GM21737 (cell line): ENCODE data around the gene SCAMP2.
"Not testable (repeated sequence)": the region's sequence is repeated elsewhere in the genome, so short reads cannot be mapped to it uniquely, and the experiment has no call there.

Experiments used
- ATAC-seq: cut with Tn5 transposase; IDR thresholded peaks from one replicate; pipeline ENCODE4 v1.9.1; 2021; ENCODE audit warnings: mild to moderate bottlenecking, moderate library complexity; ENCODE audit not compliant: unreplicated experiment

Gene SCAMP2

DNA sequence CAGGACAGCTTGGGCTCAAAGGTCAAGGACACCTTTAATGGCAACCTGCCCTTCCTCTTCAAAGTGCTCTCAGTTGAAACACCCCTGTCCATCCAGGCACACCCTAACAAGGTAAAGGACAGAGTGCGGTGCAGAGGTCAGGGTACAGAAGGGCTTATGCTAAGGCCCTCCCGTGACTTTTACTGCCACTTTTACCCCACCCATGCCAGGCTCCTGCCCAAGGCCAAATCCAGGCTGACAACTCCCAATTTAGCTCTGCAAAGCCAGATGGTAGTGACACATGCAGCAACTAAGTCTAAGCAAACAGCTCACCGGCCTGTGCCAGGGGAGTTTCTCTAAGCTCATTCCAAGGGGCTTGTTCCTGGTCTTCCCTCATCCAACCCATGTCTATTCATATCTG lies 18.3 kb upstream of the SCAMP2 start:
- ATAC-seq = no peak

DNA sequence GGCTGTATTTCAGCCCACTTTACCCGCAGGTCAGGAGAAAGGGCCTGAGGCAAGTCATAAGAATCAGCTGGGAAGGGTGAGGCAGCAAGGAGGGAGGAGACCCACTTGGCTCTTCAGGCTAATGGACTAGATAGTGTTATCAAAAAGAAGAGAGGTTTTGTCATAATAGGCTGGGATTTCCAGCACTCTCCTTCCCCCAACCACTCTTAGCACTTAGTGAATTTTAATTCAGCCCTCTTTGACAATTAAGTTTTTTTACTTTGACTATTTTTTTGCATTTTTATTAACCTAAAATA lies 17.4 kb upstream of the SCAMP2 start:
- no peak for ATAC-seq

DNA sequence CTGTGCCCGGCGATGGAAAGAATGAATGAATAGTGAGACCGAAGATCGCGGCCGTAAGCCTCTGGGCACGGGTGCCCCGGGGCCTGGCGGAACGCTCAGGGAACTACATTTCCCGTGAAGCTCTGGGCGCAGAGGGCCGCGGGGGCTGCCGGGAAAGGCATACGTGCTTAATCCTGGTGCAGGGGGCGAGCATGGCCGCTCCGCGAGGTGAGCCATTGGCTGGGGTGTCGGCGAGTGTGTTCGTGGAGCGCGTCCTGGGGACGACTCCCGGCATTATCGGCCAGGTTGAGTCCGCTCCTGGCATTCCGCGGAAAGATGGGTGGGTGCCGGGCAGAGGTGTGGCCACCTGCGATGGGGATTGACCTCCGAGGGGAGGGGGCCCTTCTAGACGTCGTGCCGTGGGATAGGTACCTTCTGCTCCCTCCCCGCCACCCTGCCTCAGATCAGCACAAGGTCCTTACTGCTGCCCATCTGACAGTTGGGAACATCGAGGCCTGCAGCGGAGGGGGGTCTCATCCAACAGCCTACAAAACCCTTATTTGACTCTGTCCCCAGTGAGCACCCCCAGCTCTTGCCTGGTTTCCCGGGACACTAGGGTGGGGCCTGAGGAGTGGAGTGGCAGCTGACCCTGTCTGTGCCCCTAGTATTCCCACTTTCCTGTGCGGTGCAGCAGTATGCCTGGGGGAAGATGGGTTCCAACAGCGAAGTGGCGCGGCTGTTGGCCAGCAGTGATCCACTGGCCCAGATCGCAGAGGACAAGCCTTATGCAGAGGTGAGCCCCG lies 16.9 kb upstream of the SCAMP2 start, which contains the start of gene MPI:
TSS of gene MPI (plus strand) at position 160 of the 782 bp plus-strand sequence. CDS start at position 192, 32 bp downstream.
- peak; percentile 88 for ATAC-seq

DNA sequence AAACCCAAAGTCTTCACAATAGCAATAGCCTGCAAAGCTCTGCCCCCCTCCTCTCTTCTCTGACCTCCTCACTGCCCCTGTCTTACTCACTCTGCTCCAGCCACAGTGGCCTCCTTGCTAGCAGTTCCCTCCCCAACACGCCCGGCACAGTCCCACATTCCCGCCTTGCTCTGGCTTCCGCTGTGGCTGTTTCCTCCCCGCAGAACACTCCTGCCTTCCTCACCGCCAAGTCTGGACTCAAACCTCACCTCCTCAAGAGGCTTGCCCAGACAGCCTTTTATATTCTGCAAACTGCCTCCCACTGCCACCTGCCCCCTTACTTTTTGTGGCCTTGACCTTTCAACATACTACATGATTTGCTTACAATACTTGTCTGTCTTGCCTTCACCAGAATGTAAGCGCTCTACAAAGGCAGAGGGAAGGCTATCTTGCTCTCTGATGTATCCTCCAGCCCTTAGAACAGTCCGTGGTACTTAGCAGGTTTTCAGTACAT lies 16.3 kb upstream of the SCAMP2 start:
- ATAC-seq = no peak

DNA sequence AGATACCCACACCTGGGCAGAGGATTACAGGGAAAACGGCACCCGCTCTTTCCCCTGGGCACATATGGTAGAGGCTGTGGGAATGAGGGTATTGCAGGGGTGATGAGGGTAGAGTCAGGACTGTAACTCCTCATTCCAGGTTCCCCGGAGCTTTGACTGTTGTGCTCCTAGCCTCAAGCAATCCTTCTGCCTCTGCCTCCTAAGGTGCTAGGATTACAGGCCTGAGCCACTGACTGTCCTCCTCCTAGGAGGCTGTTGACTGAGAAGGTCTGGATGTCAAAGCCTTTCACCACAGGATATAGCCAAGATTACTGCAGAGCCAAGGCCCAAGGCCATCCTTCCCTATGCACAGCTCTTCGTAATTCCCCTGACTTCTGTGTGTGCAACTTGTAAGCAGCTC lies 15.6 kb upstream of the SCAMP2 start:
- no peak for ATAC-seq

DNA sequence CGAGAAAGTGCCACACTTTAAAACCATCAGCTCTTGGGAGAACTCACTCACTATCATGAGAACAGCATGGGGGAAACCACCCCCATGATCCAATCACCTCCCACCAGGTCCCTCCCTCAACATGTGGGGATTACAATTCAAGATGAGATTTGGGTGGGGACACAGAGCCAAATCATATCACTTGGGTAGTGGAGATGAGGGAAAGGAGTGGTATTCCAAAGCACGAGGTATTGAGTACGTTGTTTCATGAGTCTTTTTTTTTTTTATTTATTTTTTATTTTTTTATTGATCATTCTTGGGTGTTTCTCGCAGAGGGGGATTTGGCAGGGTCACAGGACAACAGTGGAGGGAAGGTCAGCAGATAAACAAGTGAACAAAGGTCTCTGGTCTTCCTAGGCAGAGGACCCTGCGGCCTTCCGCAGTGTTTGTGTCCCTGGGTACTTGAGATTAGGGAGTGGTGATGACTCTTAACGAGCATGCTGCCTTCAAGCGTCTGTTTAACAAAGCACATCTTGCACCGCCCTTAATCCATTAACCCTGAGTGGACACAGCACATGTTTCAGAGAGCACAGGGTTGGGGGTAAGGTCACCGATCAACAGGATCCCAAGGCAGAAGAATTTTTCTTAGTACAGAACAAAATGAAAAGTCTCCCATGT lies 14.5 kb upstream of the SCAMP2 start:
- ATAC-seq = not testable (repeated sequence)

DNA sequence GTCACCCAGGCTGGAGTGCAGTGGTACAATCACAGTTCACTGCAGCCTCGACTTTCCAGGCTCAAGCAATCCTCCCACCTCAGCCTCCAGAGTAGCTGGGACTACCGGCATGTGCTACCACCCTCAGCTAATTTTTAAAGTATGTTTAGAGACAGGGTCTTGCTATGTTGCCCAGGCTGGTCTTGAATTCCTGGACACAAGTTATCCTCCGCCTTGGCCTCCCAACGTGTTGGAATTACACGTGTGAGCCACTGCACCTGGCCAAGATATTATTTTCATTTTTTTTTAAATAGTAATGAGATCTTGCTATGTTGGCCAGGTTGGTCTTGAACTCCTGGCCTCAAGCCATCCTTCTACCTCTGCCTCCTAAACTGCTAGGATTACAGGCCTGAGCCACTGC lies 12.3 kb upstream of the SCAMP2 start:
- no peak for ATAC-seq

DNA sequence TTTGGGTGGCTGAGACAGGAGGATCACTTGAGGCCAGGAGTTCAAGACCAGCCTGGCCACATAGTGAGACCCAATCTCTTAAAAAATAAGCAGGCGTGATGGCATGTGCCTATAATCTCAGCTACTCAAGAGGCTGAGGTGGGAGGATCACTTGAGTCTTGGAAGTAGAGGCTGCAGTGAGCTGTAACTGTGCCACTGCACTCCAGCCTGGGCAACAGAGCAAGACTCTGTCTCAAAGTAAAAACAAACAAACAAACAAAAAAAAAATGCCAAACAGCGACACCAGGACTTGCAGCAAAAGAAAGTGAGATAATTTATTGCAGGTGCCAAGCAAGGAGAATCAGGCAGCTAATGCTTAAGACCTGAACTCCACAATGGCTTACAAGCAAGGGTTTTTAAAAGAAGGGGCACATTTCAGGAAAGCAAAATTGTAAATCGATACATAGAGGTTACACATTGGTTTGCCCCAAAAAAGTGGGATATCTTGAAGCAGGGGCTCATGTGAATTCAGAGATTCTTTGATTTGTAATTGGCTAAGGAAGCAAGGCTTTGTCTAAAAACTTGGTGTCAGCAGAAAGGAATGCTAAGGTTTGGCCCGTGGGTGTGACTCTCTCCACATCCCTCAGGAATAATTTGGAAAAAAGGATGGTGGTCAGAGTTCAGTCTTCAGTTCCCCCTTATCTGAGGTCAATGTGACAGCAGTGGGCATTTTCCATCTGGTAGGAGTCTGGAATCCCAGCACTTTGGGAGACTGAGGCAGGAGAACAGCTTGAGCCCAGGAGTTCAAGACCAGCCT lies 11.5 kb upstream of the SCAMP2 start:
- ATAC-seq = no peak

DNA sequence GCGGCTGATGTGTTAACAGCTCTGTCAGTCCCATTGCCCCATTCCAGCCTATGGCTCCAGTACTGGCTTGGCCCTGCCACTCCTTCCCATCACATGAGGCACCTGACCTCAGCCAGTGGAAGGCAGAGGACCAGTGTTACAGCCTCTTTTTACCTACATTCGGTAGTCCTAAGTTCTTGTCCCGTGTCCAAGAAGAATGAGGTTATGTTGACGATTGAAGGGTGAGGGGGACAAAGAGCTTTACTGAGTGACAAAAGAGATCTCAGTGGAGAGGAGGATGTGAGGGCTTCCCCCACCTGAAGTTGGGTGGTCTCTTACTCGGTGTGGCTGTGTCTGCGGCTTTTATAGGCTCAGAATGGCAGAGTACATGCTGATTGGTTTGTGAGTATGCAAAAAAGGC lies 9.4 kb upstream of the SCAMP2 start:
- ATAC-seq = no peak

DNA sequence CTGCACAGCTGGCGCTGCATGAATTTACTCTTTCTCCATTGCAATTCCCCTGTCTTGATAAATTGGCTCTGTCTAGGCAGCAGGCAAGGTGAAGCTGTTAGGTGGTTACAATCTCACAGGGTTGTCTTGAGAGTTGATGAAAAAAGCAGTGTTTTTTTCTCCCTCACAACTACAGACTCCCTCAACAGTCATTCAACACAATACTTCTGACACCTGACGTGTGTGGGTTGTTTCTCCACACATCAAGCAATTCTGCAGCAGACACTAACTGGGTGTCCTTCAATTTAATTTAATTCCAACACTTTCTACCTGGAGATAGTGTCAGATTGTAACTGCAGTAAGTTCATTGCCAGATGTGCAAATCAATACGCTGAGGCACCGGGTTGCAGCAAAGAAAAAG lies 5.1 kb upstream of the SCAMP2 start:
- no peak for ATAC-seq

DNA sequence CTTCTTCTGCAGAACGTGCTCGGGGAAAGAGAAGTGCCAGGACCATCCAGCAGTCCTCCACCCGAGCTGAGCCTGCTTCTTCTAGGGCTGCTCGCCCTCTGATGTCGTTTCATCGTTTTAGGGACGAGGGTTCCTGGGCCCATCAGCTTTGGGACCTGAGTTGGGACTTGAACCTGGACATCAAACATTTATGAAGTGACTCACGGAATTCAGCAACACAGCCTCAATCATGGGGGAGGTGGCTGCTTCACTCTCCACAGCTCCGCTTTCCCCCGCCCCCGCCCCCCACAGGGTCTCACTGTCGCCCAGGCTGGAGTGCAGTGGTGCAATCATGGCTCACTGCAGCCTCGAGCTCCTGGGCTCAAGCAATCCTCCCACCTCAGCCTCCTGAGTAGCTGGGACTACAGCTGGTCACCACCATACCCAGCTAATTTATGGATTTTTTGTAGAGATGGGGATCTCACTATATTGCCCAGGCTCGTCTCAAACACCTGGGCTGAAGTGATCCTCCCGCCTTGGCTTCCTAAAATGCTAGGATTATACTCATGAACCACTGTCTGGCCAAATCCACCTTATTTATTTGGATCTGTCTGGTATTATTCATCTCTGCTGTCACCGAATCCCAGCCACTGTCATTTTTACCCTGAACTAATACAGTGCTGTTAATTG lies 725 bp upstream of the SCAMP2 start:
- no peak for ATAC-seq

DNA sequence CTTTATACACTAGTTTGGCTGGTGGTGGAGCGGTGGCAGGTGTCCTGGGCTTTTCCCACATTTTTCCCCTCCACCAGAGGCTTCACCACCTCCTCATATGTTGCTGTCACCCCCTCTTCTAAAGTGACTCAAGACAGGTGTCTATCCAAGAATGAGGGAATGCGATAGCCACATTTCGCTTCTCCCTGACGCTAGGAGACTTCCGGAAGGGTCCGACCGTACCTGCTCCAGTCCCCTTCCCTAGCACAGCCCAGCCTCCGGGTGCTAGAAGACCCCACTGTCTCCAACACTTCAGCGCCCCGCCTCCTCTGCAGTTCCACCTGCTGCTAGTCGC lies 496 bp downstream of the SCAMP2 start:
- no peak for ATAC-seq

DNA sequence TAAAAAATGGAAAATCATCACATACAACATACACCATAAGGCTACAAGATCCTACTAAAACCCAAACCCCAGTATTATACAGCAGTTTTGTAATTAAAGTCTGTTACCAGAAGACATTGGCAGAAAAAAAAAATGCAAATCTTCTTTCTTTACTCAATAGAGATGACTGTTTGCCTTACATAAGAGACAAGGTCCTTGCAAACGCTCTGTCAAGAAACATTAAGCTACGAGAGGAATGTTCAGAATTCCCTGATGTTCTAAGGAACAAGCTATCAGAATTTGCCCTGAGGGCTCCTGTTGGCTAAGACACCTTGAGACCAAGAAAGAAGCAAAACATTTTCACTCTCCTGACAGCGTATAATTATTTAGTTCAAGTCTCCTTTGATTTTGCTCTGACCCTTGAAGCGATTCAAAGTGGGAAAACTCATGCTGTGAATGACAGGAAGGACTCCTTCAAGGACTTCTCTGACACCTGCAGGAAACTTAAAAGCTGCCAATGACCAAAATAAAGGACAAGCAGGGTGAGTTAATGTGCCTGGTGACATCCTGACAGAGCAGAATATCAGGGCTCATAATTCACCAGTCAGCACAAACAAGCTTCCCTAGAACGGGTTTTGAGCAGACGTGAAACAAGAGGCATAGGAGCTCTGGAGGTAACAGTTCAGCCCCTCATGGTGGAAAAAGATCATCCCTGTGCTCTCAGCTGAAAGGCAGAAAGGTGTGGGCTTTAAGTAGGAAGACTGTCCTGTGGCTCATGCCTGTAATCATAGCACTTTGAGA lies 2.5 kb downstream of the SCAMP2 start:
- no peak for ATAC-seq

DNA sequence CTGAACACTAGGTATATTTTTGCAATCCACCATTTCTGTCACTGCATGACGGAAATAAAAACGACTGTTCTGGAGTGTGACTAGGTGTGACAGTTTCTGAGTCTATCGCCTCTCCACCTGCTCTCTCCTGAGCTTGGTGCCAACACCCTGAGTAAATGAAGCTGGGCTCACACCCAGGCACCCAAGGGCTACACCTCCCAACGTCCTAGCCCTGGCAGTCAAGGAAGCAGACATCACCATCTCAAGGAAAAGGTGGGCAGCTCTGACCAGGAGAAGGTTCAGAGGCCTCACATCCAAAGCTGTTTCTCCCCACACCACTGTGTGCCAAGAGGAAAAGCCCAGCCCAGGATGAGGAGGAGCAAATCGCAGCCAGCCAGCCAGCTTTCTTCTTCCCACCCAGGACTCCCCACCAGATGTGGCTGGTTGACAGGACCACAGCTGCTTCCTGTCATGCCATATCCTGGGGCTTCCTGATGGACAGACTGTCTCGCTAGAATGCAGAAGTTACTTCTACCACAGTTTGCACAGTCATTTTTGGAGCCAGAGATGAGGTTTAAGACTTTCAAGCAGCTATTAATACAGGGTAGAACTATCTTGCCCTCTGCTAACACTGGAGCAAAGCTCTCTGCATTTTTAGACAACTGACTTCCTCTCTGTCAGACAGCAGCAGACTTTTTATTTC lies 3.3 kb downstream of the SCAMP2 start:
- ATAC-seq = peak; percentile 48

DNA sequence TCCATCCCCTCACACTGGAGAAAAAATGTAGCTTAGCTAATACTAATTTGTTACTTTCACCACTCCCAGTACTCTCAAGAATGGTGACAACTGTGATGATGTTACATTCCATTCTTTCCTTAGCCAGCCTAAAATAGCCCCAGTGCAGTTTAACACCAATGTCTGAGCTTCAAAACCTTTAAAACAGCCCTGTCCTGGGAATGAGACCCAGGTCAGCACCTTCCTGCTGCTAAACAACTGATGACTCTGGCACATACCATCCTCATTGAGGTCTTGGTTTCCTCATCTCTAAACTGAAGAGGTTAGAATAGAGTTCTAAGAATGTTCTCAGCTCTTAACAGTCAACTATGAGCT lies 3.8 kb downstream of the SCAMP2 start:
- ATAC-seq = no peak

DNA sequence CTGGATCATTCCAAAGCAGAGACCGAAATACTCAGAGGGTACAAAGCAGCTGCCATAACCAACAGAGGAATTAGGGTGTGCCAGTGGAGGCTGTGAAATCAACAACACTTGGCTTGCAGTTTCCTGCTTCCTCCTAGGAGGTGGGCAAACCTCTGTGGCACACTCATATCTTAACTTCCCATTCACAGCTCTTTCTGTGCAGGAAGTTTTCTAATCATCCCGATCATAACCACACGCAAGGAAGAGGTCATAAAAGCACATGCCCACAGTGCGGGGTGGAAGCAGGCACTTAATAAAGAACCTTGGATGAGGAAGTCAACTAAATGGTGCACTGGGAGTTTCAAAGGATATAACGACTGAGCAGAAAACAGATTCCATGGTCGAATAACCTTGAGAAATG lies 5.1 kb downstream of the SCAMP2 start:
- ATAC-seq = no peak

DNA sequence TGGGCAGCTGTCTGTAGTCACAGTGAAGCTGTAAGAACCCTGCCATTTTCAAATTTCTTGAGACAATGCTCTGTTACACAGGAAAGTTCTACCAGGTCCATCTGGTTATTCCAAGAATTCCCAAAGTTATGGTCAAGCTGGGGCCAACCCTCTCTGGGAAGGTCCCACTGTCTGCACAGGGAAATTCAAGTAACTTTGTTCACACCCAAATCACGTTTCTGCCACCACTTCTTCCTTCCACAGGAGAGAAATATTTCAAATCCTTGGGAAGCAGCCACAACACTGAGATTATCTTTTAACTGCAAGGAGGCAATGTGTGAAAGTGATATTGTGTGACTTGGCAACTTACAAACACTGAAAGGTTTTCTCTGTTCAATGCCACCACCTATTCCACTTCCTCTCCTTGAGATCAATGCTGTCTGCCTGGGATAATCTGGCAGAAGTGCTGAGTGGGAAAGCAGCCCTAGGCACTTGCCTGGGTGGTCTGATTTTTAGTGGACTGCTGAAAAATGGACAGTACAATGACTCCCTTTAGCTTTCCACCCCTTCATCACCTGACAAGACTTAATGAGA lies 5.6 kb downstream of the SCAMP2 start:
- no peak for ATAC-seq

DNA sequence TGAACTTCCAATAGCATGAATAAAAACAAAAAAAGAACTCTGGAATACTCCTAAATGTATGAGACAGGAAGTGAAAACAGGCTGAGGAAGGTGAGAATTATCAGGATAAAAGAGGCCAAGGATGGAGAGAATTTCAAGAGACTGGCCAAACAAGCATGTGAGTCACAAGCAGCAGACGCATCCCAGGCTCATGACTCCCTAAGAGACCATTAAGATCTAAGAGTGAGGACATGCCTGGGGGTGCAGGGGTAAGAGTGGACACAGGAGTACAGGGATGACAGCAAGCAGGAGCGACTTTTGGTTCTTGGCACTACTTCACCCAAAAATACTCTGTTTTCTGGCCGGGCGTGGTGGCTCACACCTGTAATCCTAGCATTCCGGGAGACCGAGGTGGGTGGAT lies 7.1 kb downstream of the SCAMP2 start:
- no peak for ATAC-seq

DNA sequence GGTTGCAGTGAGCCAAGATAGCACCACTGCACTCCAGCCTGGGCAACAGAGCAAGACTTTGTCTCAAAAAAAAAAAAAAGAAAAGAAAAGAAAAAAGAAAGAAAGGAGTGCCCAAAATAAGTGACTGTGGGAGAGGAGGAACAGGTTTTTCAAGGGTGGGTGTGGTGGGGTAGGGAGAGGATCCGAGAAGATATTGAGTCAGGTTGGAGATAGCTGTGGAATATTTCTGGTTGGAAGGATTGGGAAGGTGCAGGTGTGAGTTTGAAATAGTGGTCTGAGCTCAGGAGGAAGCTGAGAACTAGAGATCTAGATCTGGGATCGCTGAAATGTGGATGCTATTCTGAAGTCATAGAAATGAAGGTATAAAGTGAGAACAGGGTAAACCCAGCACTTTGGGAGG lies 7.8 kb downstream of the SCAMP2 start:
- ATAC-seq = no peak

DNA sequence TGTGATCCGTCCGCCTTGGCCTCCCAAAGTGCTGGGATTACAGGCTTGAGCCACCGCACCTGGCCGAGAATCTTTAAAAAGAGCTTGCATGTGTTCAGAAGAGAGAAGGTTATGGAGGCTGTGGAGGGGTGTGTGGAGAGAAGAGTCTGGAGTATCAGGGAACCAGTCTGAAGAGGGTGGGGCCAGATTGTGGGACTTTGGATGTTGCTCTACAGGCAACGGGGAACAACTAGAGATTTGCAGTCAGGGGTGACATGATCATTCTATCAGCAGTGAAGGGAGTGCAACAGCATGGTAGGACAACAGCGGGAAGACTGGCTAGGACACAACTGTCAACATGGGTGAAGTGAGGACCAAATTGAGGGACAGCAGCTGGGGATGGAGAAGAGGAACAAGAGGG lies 8.9 kb downstream of the SCAMP2 start:
- no peak for ATAC-seq
